Kidney capillary endothelial cell (primary cell): ENCODE data around the gene SEC23A.
"Not testable (repeated sequence)": the region's sequence is repeated elsewhere in the genome, so short reads cannot be mapped to it uniquely, and the experiment has no call there.

Experiments
- DNase-seq: peaks from one replicate; pipeline ENCODE4 v3.0.0-alpha.2; 2018; ENCODE audit warnings: low spot score

Gene SEC23A

DNA sequence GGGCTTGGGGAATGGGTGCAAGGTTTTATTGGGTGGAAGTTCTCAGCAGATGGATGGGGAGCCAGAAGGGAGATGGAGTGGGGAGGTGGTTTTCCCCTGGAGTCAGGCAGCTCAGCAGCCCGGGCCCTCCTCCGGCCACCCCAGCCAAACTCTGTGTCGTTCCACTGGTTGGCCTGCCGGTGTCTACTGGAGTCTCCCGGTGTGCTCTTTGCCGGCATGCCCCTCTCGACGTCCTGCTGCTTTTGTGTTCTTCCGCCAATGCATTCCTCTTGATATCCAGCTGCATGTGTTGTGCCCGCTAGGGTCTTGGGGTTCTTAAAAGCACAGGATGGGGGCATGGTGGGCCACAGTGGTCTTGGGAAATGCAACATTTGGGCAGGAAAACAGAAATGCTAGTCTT lies 72.8 kb downstream of the SEC23A start:
- no peak for DNase-seq

DNA sequence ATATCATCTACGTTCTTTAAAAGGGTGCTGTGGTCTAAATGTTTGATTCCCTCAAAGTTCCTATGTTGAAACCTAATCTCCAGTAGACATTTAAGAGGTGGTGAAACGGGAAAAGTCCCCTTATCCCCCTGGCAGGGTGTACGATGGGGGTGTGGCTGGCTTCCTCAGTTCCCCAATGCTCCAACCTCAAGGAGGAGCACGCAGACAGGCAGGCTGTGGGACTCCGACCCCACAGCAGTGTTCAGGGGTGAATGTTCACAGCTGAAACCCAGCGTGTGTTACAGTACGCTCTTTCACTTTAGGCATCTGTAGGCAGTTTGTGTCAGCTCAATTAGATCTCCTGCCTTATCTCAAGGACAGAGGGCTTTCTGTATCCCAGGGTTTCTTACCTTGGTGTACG lies 73.2 kb downstream of the SEC23A start:
- DNase-seq: no peak

DNA sequence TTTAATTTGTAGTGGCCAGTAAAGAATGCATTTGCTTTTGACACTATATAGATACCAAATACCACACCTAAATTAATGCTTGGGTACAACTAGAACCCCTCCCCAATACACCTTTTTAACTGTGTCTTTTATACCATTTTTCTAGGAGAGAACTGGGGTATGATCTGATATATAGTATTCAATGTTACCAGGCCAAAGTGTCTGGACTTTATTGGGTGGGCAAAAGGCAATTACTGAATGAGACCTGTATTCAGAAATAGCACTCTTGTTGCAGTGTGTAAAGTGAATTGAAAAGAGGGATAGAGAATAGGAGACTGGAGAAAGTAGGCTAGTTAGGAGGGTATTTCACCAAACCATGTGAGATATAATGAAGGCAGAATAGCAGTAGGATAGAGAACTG lies 74.4 kb downstream of the SEC23A start:
- DNase-seq: no peak

DNA sequence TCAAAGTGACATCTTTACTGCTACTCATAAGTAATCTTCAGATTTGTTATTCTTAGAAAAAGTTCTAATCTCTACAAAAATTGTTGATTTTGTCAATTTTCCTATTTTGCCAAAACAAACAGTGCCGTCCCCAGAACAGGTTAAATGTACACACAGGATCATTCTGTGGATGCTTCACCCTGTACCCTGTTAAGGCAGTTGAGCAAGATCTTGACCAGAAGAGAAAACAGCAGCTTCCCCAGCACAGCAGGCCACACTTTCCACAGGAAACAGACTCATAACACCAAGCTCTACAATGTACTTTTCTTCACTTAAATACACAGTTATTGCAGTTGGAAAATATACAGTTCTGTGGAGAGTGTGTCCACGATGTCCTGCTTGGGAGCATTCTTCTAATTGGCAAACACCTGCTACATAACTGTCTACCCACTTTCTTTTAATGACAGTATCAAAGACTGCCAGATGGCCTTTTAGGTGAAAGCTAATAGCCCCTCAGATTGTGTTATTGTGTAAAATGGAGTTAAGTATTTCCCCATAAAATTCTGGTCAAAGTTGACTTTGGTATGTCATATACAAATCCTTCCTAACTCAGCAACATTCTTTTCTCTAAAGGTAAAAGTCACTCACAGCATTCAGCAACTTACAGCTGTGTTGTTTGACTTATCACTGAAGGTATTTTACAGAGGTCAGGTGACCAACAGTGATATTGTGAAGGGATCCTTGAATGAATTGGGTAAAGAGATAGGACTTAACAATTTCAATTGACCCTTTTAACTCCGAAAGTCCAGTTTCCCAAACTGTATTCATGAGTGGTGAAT lies 77.0 kb downstream of the SEC23A start:
- no peak for DNase-seq

DNA sequence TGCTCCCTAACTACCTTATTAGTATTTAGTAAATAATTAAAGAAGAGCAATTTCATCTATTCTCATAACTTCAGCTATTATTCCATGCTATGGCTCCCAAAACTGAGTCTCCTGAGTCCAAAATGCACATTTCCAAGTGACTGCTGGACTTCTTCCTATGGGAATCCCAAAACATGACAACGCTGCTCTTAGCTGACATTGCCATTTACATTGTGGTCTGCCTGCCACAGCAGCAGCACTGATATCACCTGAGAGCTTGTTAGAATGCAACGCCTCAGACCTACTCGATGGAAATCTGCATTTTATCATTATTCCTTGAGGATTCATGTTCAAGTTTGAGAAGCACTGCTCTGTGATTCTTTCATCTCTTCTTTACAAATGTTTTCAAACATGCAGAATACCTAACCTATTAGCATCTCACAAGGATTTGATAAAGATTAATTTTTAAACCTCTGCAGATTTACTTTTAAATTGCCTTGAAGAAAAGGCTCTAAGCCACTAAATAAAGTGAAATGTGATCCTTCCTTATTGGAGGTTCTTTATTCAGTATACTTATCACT lies 77.7 kb downstream of the SEC23A start:
- DNase-seq: no peak

DNA sequence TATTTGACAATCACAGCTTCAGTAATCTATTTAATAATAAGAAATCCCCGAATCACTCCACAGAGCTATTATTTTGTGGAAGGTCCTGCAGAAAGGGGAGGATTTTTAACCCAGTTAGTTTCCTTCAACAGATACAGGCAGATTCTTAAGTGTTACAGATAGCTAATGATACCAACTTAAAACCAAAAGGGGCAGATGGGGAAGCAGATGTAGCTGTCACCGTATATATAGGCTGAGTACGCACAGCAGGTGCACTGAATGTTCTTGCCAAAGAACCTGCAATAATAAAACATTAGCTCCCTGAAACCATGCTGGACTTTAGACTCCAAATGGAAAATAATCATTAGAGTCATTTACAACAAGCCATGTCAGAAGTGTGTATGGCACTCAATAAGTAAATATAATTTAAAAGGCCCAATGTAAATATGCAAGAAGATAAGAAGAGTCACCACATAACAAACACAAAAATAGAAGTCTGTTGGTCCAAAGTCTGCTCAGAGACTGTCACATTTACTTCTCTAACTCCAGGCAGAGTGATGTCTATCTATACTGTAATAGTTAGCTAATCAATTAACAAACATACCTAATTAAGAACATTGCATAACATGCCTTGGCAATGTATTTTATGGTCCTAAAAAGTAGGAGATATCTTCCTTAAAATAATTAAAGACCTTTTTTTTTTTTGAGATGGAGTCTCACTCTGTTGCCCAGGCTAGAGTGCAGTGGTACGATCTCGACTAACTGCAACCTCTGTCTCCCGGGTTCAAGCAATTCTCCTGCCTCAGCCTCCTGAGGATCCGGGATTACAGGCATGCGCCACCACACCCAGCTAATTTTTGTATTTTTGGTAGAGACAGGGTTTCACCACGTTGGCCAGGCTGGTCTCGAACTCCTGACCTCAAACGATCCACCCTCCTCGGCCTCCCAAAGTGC lies 78.8 kb downstream of the SEC23A start:
- no peak for DNase-seq

DNA sequence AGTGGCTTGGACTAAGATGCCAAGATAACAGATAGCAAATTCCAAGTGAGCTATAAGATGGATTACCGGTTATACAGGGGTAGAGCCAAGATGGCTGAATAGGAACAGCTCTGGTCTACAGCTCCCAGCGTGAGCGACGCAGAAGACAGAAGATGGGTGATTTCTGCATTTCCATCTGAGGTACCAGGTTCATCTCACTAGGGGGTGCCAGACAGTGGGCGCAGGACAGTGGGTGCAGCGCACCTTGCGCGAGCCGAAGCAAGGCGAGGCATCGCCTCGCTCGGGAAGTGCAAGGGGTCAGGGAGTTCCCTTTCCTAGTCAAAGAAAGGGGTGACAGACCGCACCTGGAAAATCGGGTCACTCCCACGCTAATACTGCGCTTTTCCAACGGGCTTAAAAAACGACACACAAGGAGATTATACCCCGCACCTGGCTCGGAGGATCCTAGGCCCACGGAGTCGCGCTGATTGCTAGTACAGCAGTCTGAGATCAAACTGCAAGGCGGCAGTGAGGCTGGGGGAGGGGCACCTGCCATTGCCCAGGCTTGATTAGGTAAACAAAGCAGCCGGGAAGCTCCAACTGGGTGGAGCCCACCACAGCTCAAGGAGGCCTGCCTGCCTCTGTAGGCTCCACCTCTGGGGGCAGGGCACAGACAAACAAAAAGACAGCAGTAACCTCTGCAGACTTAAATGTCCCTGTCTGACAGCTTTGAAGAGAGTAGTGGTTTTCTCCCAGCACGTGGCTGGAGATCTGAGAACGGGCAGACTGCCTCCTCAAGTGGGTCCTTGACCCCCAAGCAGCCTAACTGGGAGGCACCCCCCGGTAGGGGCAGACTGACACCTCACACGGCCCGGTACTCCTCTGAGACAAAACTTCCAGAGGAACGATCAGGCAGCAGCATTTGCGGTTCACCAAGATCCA lies 85.7 kb downstream of the SEC23A start:
- not testable (repeated sequence) for DNase-seq

DNA sequence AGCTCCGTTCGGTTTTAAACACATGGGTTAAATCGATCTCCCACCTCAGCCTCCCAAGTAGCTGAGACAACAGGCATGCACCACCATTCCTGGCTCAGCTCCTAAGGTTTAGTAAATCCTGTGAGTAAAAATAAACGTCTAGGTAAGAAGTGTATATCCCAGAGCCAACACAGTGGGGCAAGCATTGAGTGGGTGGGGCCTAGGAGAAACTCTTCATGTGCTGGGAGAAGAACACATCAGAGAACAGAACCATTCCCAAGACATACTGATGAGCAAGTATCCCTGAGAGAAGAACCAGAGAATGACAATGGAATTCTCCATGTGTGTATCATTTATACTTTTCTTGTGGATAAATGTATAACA lies 86.3 kb downstream of the SEC23A start:
- no peak for DNase-seq

DNA sequence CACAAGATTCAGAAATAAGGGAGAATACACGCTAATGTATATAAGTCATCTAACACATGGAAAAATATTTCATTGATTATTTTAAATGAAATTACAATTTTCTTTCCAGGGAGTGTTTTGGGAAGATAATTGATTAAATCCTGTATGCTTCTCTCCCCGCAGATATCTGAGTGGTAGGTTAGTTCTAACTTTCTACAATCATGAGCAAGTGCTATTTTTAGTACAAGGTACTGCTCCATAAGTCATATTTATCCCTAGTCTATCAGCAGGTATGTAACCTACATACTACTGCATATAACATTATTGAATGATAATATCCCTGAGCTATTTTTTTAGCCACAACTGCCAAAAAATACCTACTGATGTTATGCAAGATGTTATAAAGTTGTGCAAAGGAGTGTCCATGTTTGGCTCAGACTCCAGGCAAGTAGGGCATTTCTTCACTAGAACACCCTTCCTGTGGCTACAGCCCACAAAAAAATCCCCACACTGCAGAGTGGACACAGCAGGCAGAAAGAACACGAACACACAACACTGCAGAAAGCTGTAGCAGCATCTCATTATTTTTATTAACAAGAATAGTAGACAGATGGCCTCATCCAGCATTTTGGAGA lies 87.0 kb downstream of the SEC23A start:
- no peak for DNase-seq

DNA sequence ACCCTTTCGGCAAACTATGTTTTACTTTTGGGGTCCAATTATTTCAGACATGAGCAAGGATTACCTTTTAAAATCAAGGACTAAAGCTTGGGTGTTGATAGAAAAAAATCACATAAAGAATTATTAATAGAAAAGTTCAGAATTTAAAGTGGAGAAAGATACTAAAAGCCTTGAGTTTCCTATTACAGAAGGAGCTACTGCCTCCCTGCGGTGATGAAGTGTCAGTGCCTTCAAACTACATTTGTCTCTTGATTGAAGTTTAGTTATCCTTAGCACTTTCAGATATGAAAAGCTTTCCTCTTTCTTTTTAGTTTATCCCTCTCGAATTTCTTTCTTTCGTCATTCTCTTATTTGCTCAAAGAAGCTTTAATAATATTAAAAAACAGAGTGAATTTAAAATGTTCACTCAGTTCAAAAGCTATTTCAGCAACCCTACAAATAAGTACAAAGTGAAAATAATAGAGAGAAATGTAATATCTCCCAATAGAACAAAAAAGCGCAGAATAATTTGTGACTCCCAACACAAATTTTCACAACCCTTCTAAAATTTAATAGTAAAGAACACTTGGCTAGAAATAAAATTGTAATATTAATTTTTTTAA lies 87.6 kb downstream of the SEC23A start:
- peak; percentile 51 for DNase-seq

DNA sequence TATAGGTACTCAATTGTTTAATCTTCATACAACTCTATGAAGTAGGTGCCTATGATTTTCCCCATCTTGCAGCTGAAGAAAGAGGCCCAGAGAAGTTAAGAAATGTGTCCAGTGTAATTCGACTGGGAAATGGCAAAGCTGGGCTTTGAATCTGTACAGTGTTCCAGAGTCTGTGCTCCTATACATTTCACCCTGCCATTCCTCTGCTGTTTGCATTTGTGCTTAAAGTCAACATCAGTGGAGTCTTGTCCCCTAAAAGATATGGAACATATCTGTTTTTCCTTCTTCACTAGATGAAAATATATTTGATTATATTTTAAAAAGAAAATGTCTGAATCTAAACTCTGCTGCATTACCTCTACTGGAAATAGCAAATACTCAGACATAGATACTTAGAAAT lies 88.6 kb downstream of the SEC23A start:
- no peak for DNase-seq

DNA sequence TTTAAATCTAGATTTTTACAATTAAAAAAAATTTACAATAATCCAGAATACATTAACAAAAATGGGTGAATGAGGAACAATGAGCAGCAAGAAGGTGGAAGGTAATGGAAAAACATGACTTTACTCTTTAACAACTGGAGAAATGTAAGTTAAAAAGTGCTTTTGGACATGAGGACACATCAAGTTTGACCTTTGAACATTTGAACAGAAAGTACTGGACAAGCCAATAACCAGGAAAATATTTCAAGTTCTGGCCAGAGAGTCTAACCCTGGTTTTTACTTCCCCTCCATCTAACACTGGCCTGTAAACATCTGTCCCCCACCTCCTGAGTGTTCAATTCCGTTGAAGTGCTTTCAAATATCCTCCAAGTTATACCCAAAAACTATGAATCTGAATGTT lies 94.1 kb downstream of the SEC23A start:
- not testable (repeated sequence) for DNase-seq

DNA sequence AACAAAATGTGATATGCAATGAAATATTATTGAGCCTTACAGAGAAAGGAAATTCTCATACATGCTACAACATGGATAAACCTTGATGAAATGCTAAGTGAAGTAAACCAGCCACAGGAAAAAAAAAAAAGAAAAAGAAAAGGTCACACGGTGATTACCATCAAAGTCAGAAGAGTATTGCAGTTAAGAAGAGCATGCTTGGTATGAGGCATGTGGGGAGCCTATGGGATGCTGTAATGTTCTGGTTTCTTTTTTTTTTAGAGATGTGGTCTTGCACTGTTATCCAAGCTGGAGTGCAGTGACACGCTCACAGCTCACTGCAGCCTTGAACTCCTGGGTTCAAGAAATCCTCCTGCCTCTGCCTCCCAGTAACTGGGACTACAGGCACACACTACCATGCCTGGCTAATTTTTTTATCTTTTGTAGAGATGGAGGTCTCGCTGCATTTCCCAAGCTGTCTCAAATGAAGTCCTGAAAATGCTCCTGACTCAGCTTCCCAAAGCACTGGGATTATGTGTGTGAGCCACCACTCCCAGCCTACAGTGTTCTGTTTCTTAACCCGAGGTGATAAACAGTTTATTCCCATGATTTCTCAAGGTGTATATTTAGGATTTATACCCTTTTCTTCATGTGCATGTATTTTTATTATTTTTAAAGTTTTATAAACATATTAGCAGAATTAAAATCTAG lies 96.2 kb downstream of the SEC23A start:
- no peak for DNase-seq

DNA sequence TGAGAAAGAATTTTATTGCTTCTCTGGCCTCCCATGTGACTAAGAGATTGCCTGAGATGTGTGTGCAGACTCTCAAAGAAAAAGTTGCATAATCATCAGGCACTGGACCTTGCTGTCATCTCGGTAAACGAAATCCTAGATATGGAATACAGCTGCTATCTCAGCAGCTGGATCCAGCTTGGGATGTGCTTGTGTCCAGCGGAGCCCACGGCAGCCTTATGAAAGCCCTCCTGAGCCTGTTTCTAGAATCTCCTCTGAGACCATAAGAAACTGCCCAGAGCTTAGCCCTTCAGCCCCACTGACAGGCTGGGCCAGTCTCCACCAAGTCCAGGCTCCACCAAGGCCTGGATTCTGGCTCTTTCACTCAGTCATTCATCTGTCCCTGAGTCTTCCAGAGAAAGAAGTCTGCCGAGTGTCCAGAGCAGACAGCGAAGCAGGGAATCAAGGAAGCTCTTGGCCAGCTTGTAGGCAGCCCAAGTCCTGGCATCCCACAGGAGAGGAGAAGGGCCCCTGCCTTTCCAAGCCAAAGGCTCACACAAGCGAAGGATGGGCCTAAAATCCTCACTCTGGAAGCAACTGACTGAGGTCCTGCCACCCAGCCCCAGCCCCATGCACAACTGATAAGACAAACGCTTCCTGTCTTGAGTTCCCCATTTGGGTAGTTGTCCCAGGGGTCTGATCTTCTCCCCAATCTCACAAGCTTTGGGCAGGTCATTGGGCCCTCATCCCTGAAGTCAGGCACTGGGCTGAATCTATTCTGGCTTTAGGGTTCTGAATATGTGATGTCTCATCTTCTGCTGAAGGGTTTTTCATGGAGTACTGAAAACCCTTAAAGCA lies 97.8 kb downstream of the SEC23A start:
- DNase-seq: no peak

DNA sequence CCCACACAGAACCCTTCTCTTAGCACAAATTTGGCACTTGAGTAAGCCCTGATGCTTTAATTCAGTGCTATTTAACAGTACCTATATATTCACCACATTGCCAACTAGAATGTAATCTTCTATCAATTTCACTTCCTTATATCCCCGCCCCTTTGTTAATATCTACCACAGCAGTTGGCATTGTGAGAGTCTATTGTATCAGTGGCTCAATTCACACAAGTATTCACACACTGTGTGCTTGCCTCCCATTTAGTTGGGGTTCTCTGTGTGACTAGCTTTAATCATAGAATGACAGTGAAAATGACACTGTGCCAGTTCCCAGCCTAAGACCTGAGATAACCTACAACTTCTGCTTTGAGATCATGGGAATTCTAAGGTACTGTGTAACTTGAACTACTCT lies 103.1 kb downstream of the SEC23A start:
- no peak for DNase-seq

DNA sequence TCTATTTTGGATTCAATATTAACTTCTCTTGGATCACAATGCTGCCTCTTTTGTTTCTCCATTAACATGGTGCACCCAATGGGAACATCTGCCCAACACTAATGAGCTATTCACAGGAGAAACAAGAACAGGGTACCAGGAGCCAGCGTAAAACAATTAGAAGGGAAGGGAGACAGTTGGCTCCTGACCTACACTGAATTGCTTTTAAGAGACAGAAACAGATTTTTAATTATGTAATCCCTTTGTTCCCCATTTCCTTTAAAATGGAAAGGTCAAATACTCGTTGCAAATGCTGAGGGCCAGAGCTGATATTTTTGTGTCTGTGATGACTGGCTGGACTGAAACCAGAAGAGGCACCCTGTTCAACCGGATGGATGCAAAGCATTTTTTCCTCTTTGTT lies 108.3 kb downstream of the SEC23A start:
- DNase-seq: peak; percentile 40

DNA sequence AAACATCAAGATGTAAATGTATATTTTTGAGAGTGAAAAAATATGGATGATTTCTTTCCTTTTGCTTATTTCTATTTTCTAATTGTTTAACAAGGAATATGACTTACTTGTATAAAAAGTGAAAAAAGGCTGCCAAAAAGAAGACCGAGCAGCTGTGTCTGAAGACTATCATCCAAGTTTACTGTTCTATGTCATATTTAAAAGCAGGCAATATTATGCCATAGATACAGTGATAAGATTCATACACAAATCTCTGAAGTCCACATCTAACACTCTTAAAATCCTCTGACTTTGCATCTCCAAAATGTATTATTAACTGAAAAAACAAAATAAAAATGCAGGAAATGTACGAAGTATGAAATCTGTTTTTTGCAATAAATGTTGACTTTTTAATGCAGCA lies 109.1 kb downstream of the SEC23A start:
- no peak for DNase-seq

DNA sequence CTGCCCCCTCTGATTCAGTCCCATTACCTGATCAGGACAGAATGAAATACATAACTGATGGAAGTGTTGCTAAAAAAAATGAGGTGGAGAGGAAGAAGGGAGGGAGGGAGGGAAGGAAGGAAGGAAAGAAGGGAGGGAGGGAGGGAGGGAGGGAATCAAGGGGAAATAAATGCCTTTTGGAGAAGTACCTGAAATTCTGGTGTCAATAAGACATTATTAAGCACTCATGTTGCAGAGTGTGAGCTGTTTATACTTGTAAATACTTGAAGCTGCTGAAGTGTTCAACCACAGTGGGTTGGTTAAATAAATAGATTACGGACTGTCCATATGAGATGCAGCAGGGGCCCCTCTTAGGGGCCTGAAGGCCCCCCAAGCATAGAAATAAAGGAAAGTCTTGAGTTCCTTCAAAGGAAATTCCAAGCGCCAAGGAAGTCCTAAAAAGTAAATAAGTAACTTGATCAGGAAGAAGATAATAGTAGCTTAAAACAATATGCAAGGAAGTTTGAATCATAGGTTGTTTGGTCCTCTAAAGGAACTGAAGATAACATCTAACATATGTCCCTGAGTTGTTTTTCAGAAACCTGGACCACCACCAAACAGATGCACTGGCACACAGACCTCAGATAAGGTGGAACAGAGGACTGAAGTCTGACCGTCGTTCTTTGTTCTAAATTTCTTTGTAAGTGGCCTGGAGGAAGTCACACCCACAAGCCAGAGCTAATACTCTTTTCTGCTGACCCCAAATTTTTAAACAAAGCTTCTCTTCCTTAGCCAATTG lies 110.8 kb downstream of the SEC23A start:
- peak; percentile 59 for DNase-seq

DNA sequence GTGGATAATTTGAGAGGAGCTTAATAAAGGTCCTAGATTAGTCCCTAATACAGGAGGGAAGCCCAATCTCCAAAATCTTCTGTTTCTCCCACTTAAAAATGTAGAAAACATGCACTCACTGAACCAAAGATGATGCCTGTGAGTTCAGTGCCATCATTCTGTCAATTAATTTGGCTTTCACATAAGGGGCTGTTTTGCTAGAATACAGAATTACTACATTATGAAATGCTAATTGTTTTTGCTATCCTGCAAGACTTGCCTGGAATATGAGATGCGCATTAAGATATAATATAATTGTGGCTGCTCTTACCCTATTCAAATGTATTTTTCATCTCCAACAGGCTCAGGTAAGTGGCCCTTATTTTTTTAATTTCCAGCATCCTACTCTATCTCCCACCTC lies 111.7 kb downstream of the SEC23A start:
- no peak for DNase-seq
